Pons (tissue), 1 donor: ENCODE data around the gene STN1.
A peak's percentile ranks its signal among the peaks of the same experiment; 100 is the strongest.
"Not testable (repeated sequence)": the region's sequence is repeated elsewhere in the genome, so short reads cannot be mapped to it uniquely, and the experiment has no call there.

Experiments used
- DNase-seq: peaks from one replicate; pipeline ENCODE4 v3.0.0-alpha.2; 2016; ENCODE audit warnings: low spot score

The STN1 gene

DNA sequence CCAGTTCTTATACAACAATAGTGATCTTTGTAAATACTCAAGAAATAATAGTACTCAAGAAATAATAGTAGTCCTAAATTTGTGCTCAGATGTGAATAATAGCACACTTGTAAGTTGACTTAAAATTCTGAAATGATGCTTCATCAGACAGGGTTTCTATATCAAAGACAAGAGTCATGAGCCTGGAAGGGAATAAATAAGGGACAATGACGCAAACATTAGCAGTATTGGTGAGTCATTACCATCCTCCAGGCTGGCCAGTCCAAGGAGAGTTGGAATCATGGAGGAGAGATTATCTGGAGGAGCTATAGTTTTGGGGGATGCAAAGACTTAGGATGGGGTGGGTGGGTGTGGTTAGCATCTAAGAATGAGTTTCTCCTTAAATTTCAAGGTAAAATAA lies 56.5 kb downstream of the STN1 start:
- DNase-seq, result no peak

- peak; percentile 92 for DNase-seq
Observed at GRCh38 chr10:103859161-103860086, 58.6 kb downstream of the STN1 start.

- DNase-seq, result peak; percentile 64
Observed at GRCh38 chr10:103858360-103858759, 59.6 kb downstream of the STN1 start.

- DNase-seq, result no peak
Observed at GRCh38 chr10:103856797-103857170, 61.2 kb downstream of the STN1 start.

- DNase-seq, result peak; percentile 63
Observed at GRCh38 chr10:103855852-103856796, 61.9 kb downstream of the STN1 start.

- no peak for DNase-seq
Observed at GRCh38 chr10:103855424-103855823, 62.6 kb downstream of the STN1 start, which contains the start of gene SH3PXD2A. Gene SH3PXD2A, minus strand, starts transcription at chr10:103855576. Its CDS starts 310 bp downstream, at chr10:103855266.

DNA sequence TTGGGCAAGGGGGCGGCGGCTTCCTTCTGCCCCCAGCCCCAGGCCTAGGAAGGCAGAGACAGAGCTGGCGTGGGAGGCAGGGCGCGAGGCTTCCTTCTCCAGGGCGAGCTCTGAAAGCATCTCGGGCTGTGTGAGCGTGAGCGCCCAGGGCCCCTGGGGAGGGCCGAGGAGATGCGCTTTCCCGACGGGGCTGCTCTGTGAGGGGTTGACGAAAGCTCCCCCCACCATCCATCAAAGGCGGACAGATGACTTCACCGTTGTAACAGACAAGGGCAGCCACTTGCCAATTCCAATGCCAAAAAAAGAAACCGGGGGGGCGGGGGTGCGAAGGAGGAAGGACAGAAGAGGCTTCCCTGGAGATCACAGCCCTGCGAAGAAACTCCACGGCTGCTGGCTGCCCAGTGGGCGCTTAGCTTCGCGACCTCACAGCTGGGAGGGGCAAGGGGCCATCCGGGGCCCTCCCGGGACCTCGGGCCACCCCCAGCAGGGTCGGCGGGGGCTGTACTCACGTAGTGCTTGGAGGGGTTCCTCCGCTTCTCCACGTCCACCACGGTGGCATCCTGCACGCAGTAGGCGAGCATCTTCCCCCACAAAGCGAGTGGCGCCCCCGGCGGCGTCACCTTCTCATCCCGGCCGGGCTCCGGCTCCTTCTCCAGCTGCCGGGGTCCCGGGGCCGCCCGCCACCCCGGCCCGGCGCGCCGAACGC lies 63.1 kb downstream of the STN1 start:
- DNase-seq, result no peak

GRCh38 chr10:103854265-103854685 lies 63.7 kb downstream of the STN1 start:
- peak; percentile 34 for DNase-seq

DNA sequence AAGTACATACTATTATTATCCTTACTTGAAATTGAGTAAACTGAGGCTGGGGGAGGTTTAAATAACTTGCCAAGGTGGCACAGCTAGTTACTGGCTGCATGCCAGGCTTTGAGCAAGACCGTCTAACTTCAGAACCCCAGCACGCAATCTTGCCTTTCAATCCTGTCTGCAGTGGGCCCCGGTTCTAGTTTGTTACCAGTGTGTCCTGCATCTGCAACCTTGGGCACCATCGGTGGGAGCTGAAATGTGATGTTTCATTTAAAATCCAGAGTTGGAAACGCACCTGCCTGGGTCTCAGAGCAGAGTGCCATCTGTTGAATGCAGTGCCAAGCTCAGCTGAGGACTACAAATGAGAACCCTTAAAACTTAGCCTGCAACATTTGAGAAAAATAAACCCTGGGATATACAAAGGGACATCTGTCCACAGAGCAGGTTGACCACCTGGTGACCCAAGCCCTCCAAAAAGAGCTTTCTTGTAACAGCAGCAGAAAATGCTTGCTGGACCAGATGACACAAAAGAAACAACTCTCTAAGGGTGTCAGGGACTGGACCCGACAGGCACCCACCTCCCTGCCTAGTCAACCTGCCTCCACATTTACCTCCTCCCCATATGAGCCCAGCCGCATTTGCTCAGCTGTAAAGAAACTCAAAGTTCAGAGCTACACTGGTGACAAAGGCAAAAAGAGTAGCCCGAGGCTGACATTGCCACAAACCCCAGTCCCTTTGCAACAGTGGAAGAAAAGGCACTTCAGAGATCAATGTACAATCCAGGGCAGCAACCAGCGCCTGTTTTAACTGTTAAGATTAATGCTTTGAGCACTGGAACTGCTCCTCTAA lies 64.3 kb downstream of the STN1 start:
- DNase-seq, result peak; percentile 39

DNA sequence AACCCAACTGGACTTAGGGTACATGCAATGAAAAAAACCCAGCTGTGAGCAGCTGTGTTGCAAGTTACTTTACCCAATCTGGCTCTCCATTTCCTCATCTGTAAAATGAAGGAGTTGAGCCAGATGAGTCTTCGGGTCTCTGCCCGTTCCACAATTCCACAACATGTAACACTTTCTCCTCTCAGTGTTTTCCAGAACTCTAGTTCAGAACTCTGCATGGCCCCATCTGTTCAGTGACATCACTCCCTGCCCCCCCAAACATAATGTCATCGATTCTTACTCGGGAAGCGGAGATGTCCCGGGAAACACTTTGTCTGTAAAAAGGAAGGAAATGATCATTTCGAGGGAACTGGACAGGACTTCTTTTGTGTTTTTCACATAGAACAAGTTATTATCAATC lies 65.1 kb downstream of the STN1 start:
- no peak for DNase-seq

GRCh38 chr10:103852189-103852711 lies 65.7 kb downstream of the STN1 start:
- no peak for DNase-seq

- DNase-seq, result no peak
Observed at GRCh38 chr10:103851261-103851660, 66.7 kb downstream of the STN1 start.

GRCh38 chr10:103850572-103850895 lies 67.5 kb downstream of the STN1 start:
- no peak for DNase-seq

DNA sequence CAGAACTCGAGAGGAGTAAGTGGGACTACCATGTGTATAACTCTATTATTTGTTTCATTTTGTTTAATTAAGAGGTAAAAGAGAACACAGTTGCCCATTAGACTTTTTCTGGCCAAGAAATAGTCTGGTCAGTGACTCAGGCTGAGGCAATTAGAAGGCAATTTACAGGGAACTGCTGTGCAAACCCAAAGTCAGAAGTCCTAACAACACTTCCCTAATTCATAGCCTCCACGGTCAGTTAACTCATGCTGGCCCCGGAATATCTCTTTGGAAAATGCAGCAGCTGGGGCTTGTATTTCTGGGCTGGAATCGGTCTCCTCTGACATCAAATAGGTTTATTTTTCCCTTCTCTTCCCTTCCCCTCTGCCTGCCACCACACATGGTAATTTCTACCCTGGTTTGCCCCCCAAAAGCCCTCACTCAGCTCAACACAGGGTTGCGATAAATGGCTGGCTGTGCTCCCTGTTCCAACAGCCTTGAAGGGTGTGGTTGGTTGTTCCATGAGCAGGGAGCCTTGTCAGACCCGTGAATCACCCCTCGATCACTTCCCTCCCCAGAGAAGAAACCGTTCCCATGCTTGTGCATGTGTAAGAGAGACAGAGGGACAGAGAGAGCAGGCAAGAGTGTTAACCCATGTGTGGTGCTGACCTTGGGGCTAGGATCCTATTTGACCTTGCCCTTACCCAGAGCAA lies 68.0 kb downstream of the STN1 start:
- no peak for DNase-seq

- DNase-seq, result no peak
Observed at GRCh38 chr10:103849212-103849877, 68.6 kb downstream of the STN1 start.

DNA sequence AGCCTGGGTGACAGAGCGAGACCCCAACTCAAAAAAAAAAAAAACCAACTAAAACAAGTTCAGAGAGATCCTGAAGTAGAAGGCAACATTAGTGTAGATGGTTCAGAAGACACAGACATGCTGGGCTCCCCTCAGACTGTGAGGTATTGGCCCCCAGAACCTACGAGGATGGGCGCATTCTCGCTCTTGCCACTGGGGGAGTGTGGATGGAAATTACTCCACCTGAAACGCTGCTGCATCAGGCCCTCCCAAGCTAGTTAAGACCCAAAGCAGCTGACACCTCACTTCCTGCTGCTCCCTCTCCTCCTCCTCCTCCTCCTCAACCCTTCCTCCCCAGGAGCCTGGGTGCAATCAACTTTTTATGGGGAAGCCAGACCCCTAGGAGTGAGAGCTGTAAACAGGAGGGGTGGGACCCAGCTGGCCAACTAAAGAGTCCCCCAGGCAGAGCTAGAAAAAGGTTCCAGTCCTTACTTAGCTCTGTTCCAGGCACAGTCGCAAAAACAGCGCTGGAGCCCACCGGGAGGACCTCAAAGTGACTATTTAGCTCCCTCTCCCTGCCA lies 70.0 kb downstream of the STN1 start:
- no peak for DNase-seq

GRCh38 chr10:103847346-103847745 lies 70.6 kb downstream of the STN1 start:
- DNase-seq, result no peak

GRCh38 chr10:103845972-103846371 lies 72.0 kb downstream of the STN1 start:
- DNase-seq, result no peak

GRCh38 chr10:103845346-103845745 lies 72.6 kb downstream of the STN1 start:
- DNase-seq, result not testable (repeated sequence)
